Peyer's patch (tissue), 4 donors: ENCODE data around the gene IGSF9.

Experiments
- CTCF ChIP-seq, 6 experiments: fragments of 450-650 bp in 4 of 6; fragments of 200-600 bp in 2 of 6; sonication (generic) in 1 of 6; IDR thresholded peaks; one replicate each; pipeline ENCODE4 v1.5.1; 2017 to 2019; ENCODE audit warnings: antibody characterized with exemption in 6 of 6, mild to moderate bottlenecking in 3 of 6, moderate library complexity in 1 of 6
- POLR2A ChIP-seq, 2 donors: fragments of 450-650 bp; IDR thresholded peaks; one replicate each; pipeline ENCODE4 v1.5.1; 2017; ENCODE audit warnings: antibody characterized with exemption in 2 of 2, mild to moderate bottlenecking in 2 of 2, moderate library complexity in 2 of 2

- no peak for TF ChIP-seq POLR2A (IDR thresholded peaks at IDR 0.05)
- no peak for TF ChIP-seq CTCF (IDR thresholded peaks at IDR 0.05)
These were observed 38.3 kb upstream of the IGSF9 start for GRCh38 chr1:159983681-159984080.
